Hepatocyte (in vitro differentiated cells): Measurements from ENCODE around the gene PCDH9.

Source experiments
- CTCF ChIP-seq: fragments of 200-600 bp; sonication (generic); IDR thresholded peaks from 2 replicates; pipeline ENCODE4 v1.5.1; 2016; ENCODE audit warnings: antibody characterized with exemption, mild to moderate bottlenecking; ENCODE audit not compliant: poor library complexity
- EZH2 ChIP-seq: fragments of 200-600 bp; sonication (generic); IDR thresholded peaks from 2 replicates; pipeline ENCODE4 v1.6.1; 2016; ENCODE audit warnings: antibody characterized with exemption, mild to moderate bottlenecking, borderline replicate concordance
- EZH2phosphoT487 ChIP-seq: fragments of 200-600 bp; sonication (generic); IDR thresholded peaks from one replicate; pipeline ENCODE4 v1.6.1; 2018; ENCODE audit warnings: antibody characterized with exemption, mild to moderate bottlenecking, low read depth, moderate library complexity; ENCODE audit not compliant: unreplicated experiment, severe bottlenecking

GRCh38 chr13:67125681-67126080 lies 104.5 kb downstream of the PCDH9 start:
- TF ChIP-seq CTCF (no peak), EZH2 (no peak), EZH2phosphoT487 (no peak)
